SK-N-SH (cell line): ENCODE measurements around the gene ARHGAP42. TPM values are rescaled to one million over a fixed set of nuclear protein-coding genes. Genes with fewer than 3 reads are reported as not detected.

Source experiments
- CTCF ChIA-PET: fragments of 300-600, 350-600 bp; formaldehyde crosslinking; extraction: SDS; loops from one replicate; lab custom pipeline; 2021; lab: Yijun Ruan, JAX
- POLR2A ChIA-PET: fragments of 350-600 bp; sonication (Branson Sonifier 250); formaldehyde crosslinking; extraction: SDS; loops from one replicate; lab custom pipeline; 2020; ENCODE audit warnings: antibody characterized with exemption, inconsistent platforms; lab: Yijun Ruan, JAX
- DNase-seq: peaks from one replicate; pipeline ENCODE4 v3.0.0; 2012
- H2AFZ ChIP-seq: fragments of 200-600 bp; sonication (generic); 2 replicates; pipeline ENCODE4 v1.8.1; 2016; ENCODE audit warnings: antibody characterized with exemption, mild to moderate bottlenecking, low read depth
- H3F3A ChIP-seq: fragments of 200-600 bp; sonication (generic); replicated peaks from 2 replicates; pipeline ENCODE3; 2016; ENCODE audit warnings: antibody characterized with exemption, mild to moderate bottlenecking; ENCODE audit not compliant: insufficient read depth
- H3K27ac ChIP-seq, 2 experiments: fragments of 200-500 bp in 1 of 2; fragments of 200-600 bp in 1 of 2; sonication (Bioruptor generic) in 1 of 2; sonication (generic), shearing (Covaris generic) in 1 of 2; 2 replicates each; pipeline versions ENCODE4 v1.5.1 to v1.6.1; 2014 to 2016; ENCODE audit warnings: low read depth in 2 of 2, inconsistent platforms in 1 of 2, low read length in 1 of 2, mild to moderate bottlenecking in 1 of 2, mixed read lengths in 1 of 2
- H3K27me3 ChIP-seq: fragments of 200-600 bp; sonication (generic), shearing (Covaris generic); 2 replicates; pipeline ENCODE4 v1.6.1; 2016; ENCODE audit warnings: mixed run types; ENCODE audit not compliant: insufficient read depth
- H3K36me3 ChIP-seq, 2 experiments: fragments of 200-500 bp in 1 of 2; fragments of 200-600 bp in 1 of 2; sonication (Bioruptor generic) in 1 of 2; sonication (generic) in 1 of 2; replicated peaks in 1 of 2; 2 replicates each; pipeline versions ENCODE3 to v1.5.1; 2014 to 2016; ENCODE audit warnings: low read length in 1 of 2, mild to moderate bottlenecking in 1 of 2; ENCODE audit not compliant: insufficient read depth in 2 of 2, control insufficient read depth in 1 of 2
- H3K4me1 ChIP-seq, 2 experiments: fragments of 200-500 bp in 1 of 2; fragments of 200-600 bp in 1 of 2; sonication (Bioruptor generic) in 1 of 2; sonication (generic), shearing (Covaris generic) in 1 of 2; 2 replicates each; pipeline versions ENCODE4 v1.5.1 to v1.6.1; 2014 to 2016; ENCODE audit warnings: low read depth in 1 of 2, low read length in 1 of 2, mixed run types in 1 of 2; ENCODE audit not compliant: insufficient read depth in 2 of 2, control insufficient read depth in 1 of 2
- H3K4me2 ChIP-seq: fragments of 200-600 bp; sonication (generic), shearing (Covaris generic); 2 replicates; pipeline ENCODE4 v1.6.1; 2017; ENCODE audit warnings: mixed run types
- H3K4me3 ChIP-seq, 2 experiments: fragments of 200-500 bp in 1 of 2; fragments of 200-600 bp in 1 of 2; sonication (Bioruptor generic) in 1 of 2; sonication (generic), shearing (Covaris generic) in 1 of 2; 2 replicates each; pipeline versions ENCODE4 v1.5.1 to v1.8.1; 2014 to 2016; ENCODE audit warnings: low read depth in 2 of 2, inconsistent platforms in 1 of 2, low read length in 1 of 2, mild to moderate bottlenecking in 1 of 2, mixed read lengths in 1 of 2, moderate library complexity in 1 of 2
- H3K79me2 ChIP-seq: fragments of 200-600 bp; sonication (generic); 2 replicates; pipeline ENCODE4 v1.8.1; 2017; ENCODE audit warnings: mild to moderate bottlenecking; ENCODE audit not compliant: insufficient read depth
- H3K9ac ChIP-seq: fragments of 200-600 bp; sonication (generic); 2 replicates; pipeline ENCODE4 v1.6.1; 2017; ENCODE audit warnings: mixed run types
- H3K9me2 ChIP-seq: fragments of 200-600 bp; sonication (generic); 2 replicates; pipeline ENCODE4 v1.6.1; 2017; ENCODE audit warnings: mixed run types
- H3K9me3 ChIP-seq: fragments of 200-600 bp; sonication (generic); 2 replicates; pipeline ENCODE4 v1.6.1; 2017; ENCODE audit warnings: mixed run types, mild to moderate bottlenecking, moderate library complexity
- H4K20me1 ChIP-seq: fragments of 200-600 bp; sonication (generic); 2 replicates; pipeline ENCODE4 v1.6.1; 2017; ENCODE audit warnings: mild to moderate bottlenecking, mixed run types; ENCODE audit not compliant: insufficient read depth
- ELF1 ChIP-seq: IDR thresholded peaks from 2 replicates; pipeline ENCODE4 v1.4.0; 2012
- FOSL2 ChIP-seq: IDR thresholded peaks from 2 replicates; pipeline ENCODE4 v1.4.0; 2012; ENCODE audit warnings: low read depth, mild to moderate bottlenecking, moderate library complexity, borderline replicate concordance
- MEF2A ChIP-seq: IDR thresholded peaks from 2 replicates; pipeline ENCODE4 v1.4.0; 2012; ENCODE audit warnings: low read depth, borderline replicate concordance
- MXI1 ChIP-seq: IDR thresholded peaks from 2 replicates; pipeline ENCODE4 v1.6.1; 2012; ENCODE audit warnings: mild to moderate bottlenecking, low read depth, low read length, improper control_type of control experiment
- POLR2AphosphoS5 ChIP-seq: IDR thresholded peaks from 2 replicates; pipeline ENCODE4 v1.6.1; 2012; ENCODE audit warnings: low read depth, low read length
- RAD21 ChIP-seq: IDR thresholded peaks from 2 replicates; pipeline ENCODE4 v1.6.1; 2012; ENCODE audit warnings: mild to moderate bottlenecking, low read length
- RCOR1 ChIP-seq: fragments of 150-350 bp; IDR thresholded peaks from 2 replicates; pipeline ENCODE4 v1.6.1; 2017; ENCODE audit warnings: antibody characterized with exemption, low read length
- TAF1 ChIP-seq: IDR thresholded peaks from 2 replicates; pipeline ENCODE4 v1.6.1; 2012; ENCODE audit warnings: low read depth, mild to moderate bottlenecking, low read length, moderate library complexity, borderline replicate concordance
- TEAD4 ChIP-seq: IDR thresholded peaks from 2 replicates; pipeline ENCODE4 v1.4.0; 2012; ENCODE audit warnings: mild to moderate bottlenecking, borderline replicate concordance; ENCODE audit not compliant: insufficient read depth
- YY1 ChIP-seq: IDR thresholded peaks from 2 replicates; pipeline ENCODE4 v1.4.0; 2012; ENCODE audit warnings: low read depth, mild to moderate bottlenecking
- WGBS: methylation state at CpG from one replicate; pipeline ENCODE4 v1.1.6; 2017; ENCODE audit warnings: low lambda C conversion rate; 5-methylcytosine and 5-hydroxymethylcytosine counted together
- polyA plus RNA-seq, 3 experiments: library from polyadenylated mRNA; depleted of rRNA; stranded (reverse); fragments of >200 nt; gene quantifications; 2 replicates each; pipeline ENCODE4 v1.2.3, GENCODE V29; 2012
- TF ChIP-seq, protein P1 (sequence below): IDR thresholded peaks from 2 replicates; pipeline ENCODE4 v1.4.0; 2012; ENCODE audit warnings: low read depth
- TF ChIP-seq, protein P2 (sequence below): fragments of 200-600 bp; sonication (generic); IDR thresholded peaks from 2 replicates; pipeline ENCODE4 v1.6.1; 2017; ENCODE audit warnings: antibody characterized with exemption, mild to moderate bottlenecking, moderate library complexity
- TF ChIP-seq, protein P3 (sequence below): IDR thresholded peaks from 2 replicates; pipeline ENCODE4 v1.4.0; 2012; ENCODE audit warnings: low read depth, borderline replicate concordance
- TF ChIP-seq, protein P4 (sequence below): IDR thresholded peaks from 2 replicates; pipeline ENCODE4 v1.4.0; 2012; ENCODE audit warnings: low read depth, borderline replicate concordance

The ARHGAP42 gene
- polyA plus RNA-seq, 1 of the 3 experiments (the other 2 are of a cell fraction) = 0.02 TPM

DNA sequence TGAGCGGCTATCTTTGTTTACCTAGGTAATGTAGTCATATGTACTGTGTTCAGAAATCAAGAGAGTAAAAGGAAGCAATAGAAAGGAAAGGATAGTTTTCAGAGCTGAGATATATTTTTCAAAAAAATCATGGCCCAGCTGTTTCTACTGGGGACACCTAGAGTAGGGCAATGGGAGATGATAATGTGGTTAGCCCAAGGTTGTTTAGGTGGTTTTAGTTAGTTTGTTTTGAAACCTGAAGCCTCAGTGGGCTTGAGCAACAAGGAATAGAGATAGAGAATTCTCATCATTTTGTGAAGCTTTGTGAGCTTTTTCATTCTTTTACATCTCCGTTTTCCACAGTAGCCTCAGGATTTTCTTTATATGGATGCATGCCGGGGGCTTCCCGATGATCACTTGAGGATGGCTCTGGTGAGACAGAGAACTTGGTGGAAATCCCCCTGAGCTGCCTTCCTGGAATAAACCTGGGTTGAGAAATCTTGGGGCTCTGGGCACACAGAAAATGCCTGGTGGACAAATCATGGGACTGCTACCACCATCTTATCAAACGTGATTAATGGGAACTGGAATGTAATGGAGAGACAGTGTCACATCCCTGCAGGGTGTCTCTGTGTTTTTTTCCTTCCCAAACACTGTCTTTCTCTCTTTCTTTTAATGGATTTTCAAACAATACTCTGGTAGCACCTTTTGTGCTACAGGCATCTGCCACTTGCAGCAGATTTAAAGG is 49.0 kb downstream of the ARHGAP42 start (continued):
- no peak for TF ChIP-seq TEAD4

DNA sequence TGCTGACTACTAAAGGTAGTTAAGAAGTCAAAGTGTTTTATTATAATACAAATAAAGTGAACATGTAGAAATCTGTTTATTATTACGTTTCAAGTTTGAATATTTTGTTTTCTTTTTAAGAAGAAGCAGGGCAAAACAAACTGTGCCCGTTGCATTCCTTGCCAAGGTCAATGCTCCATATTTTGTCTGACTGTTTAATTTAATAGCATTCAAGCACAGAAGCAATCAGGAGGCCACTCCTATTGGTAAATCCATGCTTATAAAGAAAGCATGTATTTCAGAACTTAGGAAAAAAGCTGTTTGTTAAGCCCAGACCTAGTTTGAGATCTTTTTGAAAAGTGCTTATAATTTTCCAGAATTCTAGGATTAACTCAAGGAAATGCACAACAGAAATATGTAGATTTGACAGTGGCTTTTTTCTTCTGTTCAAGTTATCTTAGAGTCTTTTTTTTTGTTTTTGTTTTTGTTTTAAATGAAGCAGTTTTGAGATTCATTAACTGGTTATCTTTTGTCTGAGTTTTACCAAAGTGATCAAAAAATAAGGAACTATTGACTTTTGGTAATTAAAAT is 51.7 kb downstream of the ARHGAP42 start:
- H3K27ac ChIP-seq = no peak overlapping the region

DNA sequence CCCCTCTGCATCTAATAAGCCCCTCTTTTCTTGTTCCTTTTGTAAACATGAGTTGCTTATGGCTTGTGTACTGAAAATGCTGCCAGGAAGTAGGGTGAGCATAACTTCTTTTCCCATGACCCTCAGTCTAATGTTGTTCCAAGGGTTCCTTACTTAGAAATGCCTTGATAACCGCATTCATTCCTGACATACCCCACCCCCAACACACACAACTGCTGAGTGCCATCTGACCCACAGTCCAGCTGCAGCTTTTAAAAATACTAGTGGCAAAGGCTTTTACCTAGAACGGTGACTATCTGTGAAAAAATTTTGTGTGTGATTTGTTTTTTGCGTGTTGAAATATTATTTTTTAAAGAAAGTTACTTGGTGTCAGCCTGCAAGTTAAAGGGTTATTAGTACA is 52.6 kb downstream of the ARHGAP42 start:
- Histone ChIP-seq H3K4me1 (no peaks in the 10 kb centered on the region; a peak in 1 of 4 replicates), H3K27me3 (peaks cover 7% of the 10 kb centered on the region), H3K4me2 (no peak overlapping the region), H3K27ac (no peak overlapping the region), H4K20me1 (no peaks in the 10 kb centered on the region), H3K9ac (no peak overlapping the region), H3K79me2 (no peaks in the 10 kb centered on the region), H3F3A (no peaks in the 10 kb centered on the region), H2AFZ (no peak overlapping the region), H3K36me3 (no peaks in the 10 kb centered on the region), H3K9me2 (no peaks in the 10 kb centered on the region), H3K9me3 (no peaks in the 10 kb centered on the region), H3K4me3 (no peak overlapping the region)
- under 1% methylated on average over 3 of the region's 3 CpGs for WGBS
- no peak for TF ChIP-seq YY1
- ChIA-PET CTCF (no interaction called here), POLR2A (no interaction called here)
- no peak for DNase-seq

More for the DNA sequence above, 51.7 kb downstream of the ARHGAP42 start:
- Histone ChIP-seq H3K9me2 (no peaks in the 10 kb centered on the region), H3K9ac (no peak overlapping the region), H3K4me3 (no peak overlapping the region), H3K36me3 (no peaks in the 10 kb centered on the region), H2AFZ (no peak overlapping the region), H3K4me1 (no peaks in the 10 kb centered on the region; a peak in 1 of 4 replicates), H3K9me3 (no peaks in the 10 kb centered on the region), H3F3A (no peaks in the 10 kb centered on the region), H3K4me2 (no peak overlapping the region), H4K20me1 (no peaks in the 10 kb centered on the region), H3K79me2 (no peaks in the 10 kb centered on the region), H3K27me3 (peaks cover 7% of the 10 kb centered on the region)
- CTCF ChIA-PET = no interaction called here
- POLR2A ChIA-PET = no interaction called here
- whole genome bisulfite sequencing = 4% methylated on average over 2 of the region's 2 CpGs
- no peak for DNase-seq
- no peak for TF ChIP-seq MXI1
- TF ChIP-seq YY1 = no peak
- TF ChIP-seq POLR2AphosphoS5 = no peak
- TF ChIP-seq RAD21 = no peak
- TF ChIP-seq TAF1 = no peak
- TF ChIP-seq MEF2A = no peak
- no peak for TF ChIP-seq ELF1
- TF ChIP-seq, protein P1, sequence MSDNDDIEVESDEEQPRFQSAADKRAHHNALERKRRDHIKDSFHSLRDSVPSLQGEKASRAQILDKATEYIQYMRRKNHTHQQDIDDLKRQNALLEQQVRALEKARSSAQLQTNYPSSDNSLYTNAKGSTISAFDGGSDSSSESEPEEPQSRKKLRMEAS = no peak

DNA sequence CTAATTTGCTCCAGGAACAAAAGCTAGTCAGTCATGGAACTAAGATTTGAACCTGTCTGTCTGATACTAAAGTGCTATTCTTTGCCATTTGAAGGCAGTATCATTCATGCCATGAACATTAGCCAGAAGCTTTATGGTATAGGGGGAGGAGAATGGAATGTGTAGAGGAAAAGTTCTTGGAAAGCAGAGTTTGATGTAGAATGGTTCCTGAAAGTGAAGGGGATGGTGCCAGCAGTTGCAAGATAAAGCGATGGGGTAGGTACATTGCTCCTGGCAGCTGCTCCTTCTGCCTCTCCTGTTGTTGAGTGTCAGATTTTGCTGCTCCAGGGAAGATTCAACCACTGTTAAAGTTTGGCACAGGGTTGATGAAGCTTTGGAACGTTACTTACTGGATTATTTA is 53.4 kb downstream of the ARHGAP42 start:
- POLR2A ChIA-PET = no interaction called here
- Histone ChIP-seq H3K27ac (no peak overlapping the region), H3K4me1 (no peaks in the 10 kb centered on the region; a peak in 1 of 4 replicates), H3K36me3 (no peaks in the 10 kb centered on the region), H3K27me3 (peaks cover 7% of the 10 kb centered on the region), H2AFZ (no peak overlapping the region), H3K4me2 (no peak overlapping the region), H3K4me3 (no peak overlapping the region), H3K9ac (no peak overlapping the region), H4K20me1 (no peaks in the 10 kb centered on the region), H3K9me2 (no peaks in the 10 kb centered on the region)
- CTCF ChIA-PET = no interaction called here
- 17% methylated on average over 2 of the region's 2 CpGs for WGBS
- TF ChIP-seq, protein P2, sequence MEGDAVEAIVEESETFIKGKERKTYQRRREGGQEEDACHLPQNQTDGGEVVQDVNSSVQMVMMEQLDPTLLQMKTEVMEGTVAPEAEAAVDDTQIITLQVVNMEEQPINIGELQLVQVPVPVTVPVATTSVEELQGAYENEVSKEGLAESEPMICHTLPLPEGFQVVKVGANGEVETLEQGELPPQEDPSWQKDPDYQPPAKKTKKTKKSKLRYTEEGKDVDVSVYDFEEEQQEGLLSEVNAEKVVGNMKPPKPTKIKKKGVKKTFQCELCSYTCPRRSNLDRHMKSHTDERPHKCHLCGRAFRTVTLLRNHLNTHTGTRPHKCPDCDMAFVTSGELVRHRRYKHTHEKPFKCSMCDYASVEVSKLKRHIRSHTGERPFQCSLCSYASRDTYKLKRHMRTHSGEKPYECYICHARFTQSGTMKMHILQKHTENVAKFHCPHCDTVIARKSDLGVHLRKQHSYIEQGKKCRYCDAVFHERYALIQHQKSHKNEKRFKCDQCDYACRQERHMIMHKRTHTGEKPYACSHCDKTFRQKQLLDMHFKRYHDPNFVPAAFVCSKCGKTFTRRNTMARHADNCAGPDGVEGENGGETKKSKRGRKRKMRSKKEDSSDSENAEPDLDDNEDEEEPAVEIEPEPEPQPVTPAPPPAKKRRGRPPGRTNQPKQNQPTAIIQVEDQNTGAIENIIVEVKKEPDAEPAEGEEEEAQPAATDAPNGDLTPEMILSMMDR = no peak
- no peak for TF ChIP-seq FOSL2
- TF ChIP-seq, protein P3, sequence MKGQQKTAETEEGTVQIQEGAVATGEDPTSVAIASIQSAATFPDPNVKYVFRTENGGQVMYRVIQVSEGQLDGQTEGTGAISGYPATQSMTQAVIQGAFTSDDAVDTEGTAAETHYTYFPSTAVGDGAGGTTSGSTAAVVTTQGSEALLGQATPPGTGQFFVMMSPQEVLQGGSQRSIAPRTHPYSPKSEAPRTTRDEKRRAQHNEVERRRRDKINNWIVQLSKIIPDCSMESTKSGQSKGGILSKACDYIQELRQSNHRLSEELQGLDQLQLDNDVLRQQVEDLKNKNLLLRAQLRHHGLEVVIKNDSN = no peak
- TF ChIP-seq, protein P4, sequence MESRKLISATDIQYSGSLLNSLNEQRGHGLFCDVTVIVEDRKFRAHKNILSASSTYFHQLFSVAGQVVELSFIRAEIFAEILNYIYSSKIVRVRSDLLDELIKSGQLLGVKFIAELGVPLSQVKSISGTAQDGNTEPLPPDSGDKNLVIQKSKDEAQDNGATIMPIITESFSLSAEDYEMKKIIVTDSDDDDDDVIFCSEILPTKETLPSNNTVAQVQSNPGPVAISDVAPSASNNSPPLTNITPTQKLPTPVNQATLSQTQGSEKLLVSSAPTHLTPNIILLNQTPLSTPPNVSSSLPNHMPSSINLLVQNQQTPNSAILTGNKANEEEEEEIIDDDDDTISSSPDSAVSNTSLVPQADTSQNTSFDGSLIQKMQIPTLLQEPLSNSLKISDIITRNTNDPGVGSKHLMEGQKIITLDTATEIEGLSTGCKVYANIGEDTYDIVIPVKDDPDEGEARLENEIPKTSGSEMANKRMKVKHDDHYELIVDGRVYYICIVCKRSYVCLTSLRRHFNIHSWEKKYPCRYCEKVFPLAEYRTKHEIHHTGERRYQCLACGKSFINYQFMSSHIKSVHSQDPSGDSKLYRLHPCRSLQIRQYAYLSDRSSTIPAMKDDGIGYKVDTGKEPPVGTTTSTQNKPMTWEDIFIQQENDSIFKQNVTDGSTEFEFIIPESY = no peak
- no peak for TF ChIP-seq RCOR1
- TF ChIP-seq, all 33 proteins: peak for 0
- DNase-seq = no peak
- Histone ChIP-seq H3F3A (no peaks in the 10 kb centered on the region), H3K79me2 (no peaks in the 10 kb centered on the region), H3K9me3 (no peaks in the 10 kb centered on the region)
